GM12864 (cell line): ENCODE measurements around the gene SEMG1.

Experiments used
- DNase-seq: peaks from one replicate; pipeline ENCODE4 v3.0.0-alpha.2; 2011; ENCODE audit warnings: low read depth
- H3K4me3 ChIP-seq: 2 replicates; pipeline ENCODE4 v1.5.1; 2011; ENCODE audit warnings: mild to moderate bottlenecking, low read depth, low read length, control low read depth
- CTCF ChIP-seq: IDR thresholded peaks from 2 replicates; pipeline ENCODE4 v1.5.1; 2011; ENCODE audit warnings: low read depth, mild to moderate bottlenecking, moderate library complexity, low read length, control low read depth, inconsistent platforms; ENCODE audit errors: missing control alignments

SEMG1 gene

GRCh38 chr20:45221076-45221475 lies 14.2 kb downstream of the SEMG1 start, which contains the start of gene SEMG2:
Gene SEMG2, plus strand, starts transcription at chr20:45221373. Its CDS starts 17 bp downstream, at chr20:45221390.
- no peak for TF ChIP-seq CTCF
- H3K4me3 ChIP-seq, result no peak within 1 kb of the TSS
- no peak for DNase-seq

- no peak for DNase-seq
- H3K4me3 ChIP-seq, result no peak overlapping the region
- no peak for TF ChIP-seq CTCF
These were observed 16.3 kb downstream of the SEMG1 start for GRCh38 chr20:45223136-45223535.

GRCh38 chr20:45226287-45226686 lies 19.5 kb downstream of the SEMG1 start:
- no peak overlapping the region for H3K4me3 ChIP-seq
- TF ChIP-seq CTCF, result no peak
- no peak for DNase-seq

GRCh38 chr20:45229264-45230056 lies 22.6 kb downstream of the SEMG1 start:
- no peak overlapping the region for H3K4me3 ChIP-seq
- peak; percentile 3 for DNase-seq
- TF ChIP-seq CTCF, result peak; percentile 69

GRCh38 chr20:45230631-45231030 lies 23.8 kb downstream of the SEMG1 start:
- no peak for DNase-seq
- no peak for TF ChIP-seq CTCF
- H3K4me3 ChIP-seq, result no peak overlapping the region

GRCh38 chr20:45235995-45236394 lies 29.2 kb downstream of the SEMG1 start:
- TF ChIP-seq CTCF, result peak; percentile 76
- no peak overlapping the region for H3K4me3 ChIP-seq
- DNase-seq, result no peak

GRCh38 chr20:45238139-45238538 lies 31.3 kb downstream of the SEMG1 start:
- TF ChIP-seq CTCF, result no peak
- DNase-seq, result no peak
- H3K4me3 ChIP-seq, result no peak overlapping the region
